Osteoblast (primary cell): ENCODE data around the gene ADCY5. TPM values are rescaled to one million over a fixed set of nuclear protein-coding genes. Genes with fewer than 3 reads are reported as not detected.

Source experiments
- DNase-seq: peaks from one replicate; pipeline ENCODE4 v3.0.0; 2011; ENCODE audit warnings: low spot score, mixed read lengths; ENCODE audit not compliant: insufficient read length; ENCODE audit errors: missing footprints
- H2AFZ ChIP-seq: 2 replicates; pipeline ENCODE4 v1.6.0; 2011; ENCODE audit warnings: mild to moderate bottlenecking, low read length
- H3K27ac ChIP-seq: 2 replicates; pipeline ENCODE4 v1.5.1; 2011; ENCODE audit warnings: mild to moderate bottlenecking, low read depth, low read length, moderate library complexity
- H3K27me3 ChIP-seq: 2 replicates; pipeline ENCODE4 v1.6.0; 2012; ENCODE audit warnings: mild to moderate bottlenecking, control low read depth, inconsistent platforms, low read length, moderate library complexity; ENCODE audit not compliant: insufficient read depth
- H3K36me3 ChIP-seq: 2 replicates; pipeline ENCODE4 v1.5.1; 2011; ENCODE audit warnings: mild to moderate bottlenecking, low read length, control low read depth, moderate library complexity; ENCODE audit not compliant: insufficient read depth
- H3K4me1 ChIP-seq: 2 replicates; pipeline ENCODE4 v1.5.1; 2011; ENCODE audit warnings: mild to moderate bottlenecking, low read length, control low read depth, moderate library complexity; ENCODE audit not compliant: insufficient read depth
- H3K4me2 ChIP-seq: 2 replicates; pipeline ENCODE4 v1.6.0; 2011; ENCODE audit warnings: mild to moderate bottlenecking, low read length; ENCODE audit not compliant: insufficient read depth
- H3K4me3 ChIP-seq: fragments of 200-600 bp; sonication (generic); 3 replicates; pipeline ENCODE4 v1.5.1; 2012; ENCODE audit warnings: mild to moderate bottlenecking, low read length, inconsistent platforms; ENCODE audit not compliant: insufficient read depth
- H3K79me2 ChIP-seq: 2 replicates; pipeline ENCODE4 v1.6.0; 2012; ENCODE audit warnings: mild to moderate bottlenecking, low read length, control low read depth, inconsistent platforms; ENCODE audit not compliant: insufficient read depth
- H3K9me3 ChIP-seq: 2 replicates; pipeline ENCODE4 v1.5.1; 2011; ENCODE audit warnings: low read depth, low read length, control low read depth
- H4K20me1 ChIP-seq: 2 replicates; pipeline ENCODE4 v1.6.0; 2012; ENCODE audit warnings: mild to moderate bottlenecking, low read length, control low read depth; ENCODE audit not compliant: insufficient read depth
- CTCF ChIP-seq: IDR thresholded peaks from 2 replicates; pipeline ENCODE4 v1.5.1; 2011; ENCODE audit warnings: mild to moderate bottlenecking, low read depth, low read length, moderate library complexity; ENCODE audit errors: extremely low read depth
- total RNA-seq: library from RNA; depleted of rRNA; stranded (reverse); fragments of >200 nt; gene quantifications from 2 replicates; pipeline ENCODE4 v1.2.3, GENCODE V29; 2012

ADCY5 gene
- total RNA-seq, 1 donor = 0.72 TPM

- no peak for TF ChIP-seq CTCF
- no peak overlapping the region for H3K4me3 ChIP-seq
- no peak overlapping the region for H2AFZ ChIP-seq
- H3K36me3 ChIP-seq = no peaks in the 10 kb centered on the region
- H3K27me3 ChIP-seq = peaks cover 27% of the 10 kb centered on the region
- H3K4me2 ChIP-seq = no peak overlapping the region
- H3K79me2 ChIP-seq = no peaks in the 10 kb centered on the region
- no peak for DNase-seq
- no peaks in the 10 kb centered on the region for H3K9me3 ChIP-seq
- H4K20me1 ChIP-seq = no peaks in the 10 kb centered on the region
- H3K4me1 ChIP-seq = no peaks in the 10 kb centered on the region
- no peak overlapping the region for H3K27ac ChIP-seq
These were observed 54.4 kb downstream of the ADCY5 start for GRCh38 chr3:123394391-123395020.

- no peak overlapping the region for H3K4me2 ChIP-seq
- no peak overlapping the region for H3K27ac ChIP-seq
- H3K27me3 ChIP-seq = peaks cover 14% of the 10 kb centered on the region
- H3K36me3 ChIP-seq = no peaks in the 10 kb centered on the region
- no peak overlapping the region for H2AFZ ChIP-seq
- no peak for TF ChIP-seq CTCF
- no peaks in the 10 kb centered on the region for H3K4me1 ChIP-seq
- no peaks in the 10 kb centered on the region for H3K9me3 ChIP-seq
- no peak overlapping the region for H3K4me3 ChIP-seq
- no peaks in the 10 kb centered on the region for H4K20me1 ChIP-seq
- DNase-seq = no peak
- H3K79me2 ChIP-seq = no peaks in the 10 kb centered on the region
These were observed 55.8 kb downstream of the ADCY5 start for GRCh38 chr3:123392871-123393620.

DNA sequence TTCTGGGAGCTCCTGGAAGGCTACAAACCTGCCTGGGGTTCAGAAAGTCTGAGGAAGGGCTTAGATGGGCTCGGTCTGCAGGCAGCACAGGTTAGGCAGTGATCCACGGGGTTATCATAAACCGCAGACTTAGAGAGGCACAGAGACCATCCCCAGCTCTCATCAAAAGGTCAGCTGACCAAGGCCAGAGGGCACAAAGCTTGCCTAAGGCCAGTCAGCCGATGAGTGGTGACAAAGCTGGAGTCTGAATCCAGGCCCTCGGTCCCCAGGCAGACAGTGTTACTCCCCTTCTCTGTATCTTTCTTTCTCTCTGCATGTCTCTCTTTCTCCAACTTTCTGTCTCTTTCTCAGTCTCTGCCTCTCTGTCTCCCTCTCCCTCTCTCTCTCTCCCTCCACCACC, 56.5 kb downstream of the ADCY5 start:
- Histone ChIP-seq H3K27ac (no peak overlapping the region), H3K79me2 (no peaks in the 10 kb centered on the region), H3K9me3 (no peaks in the 10 kb centered on the region), H3K36me3 (no peaks in the 10 kb centered on the region), H3K4me1 (no peaks in the 10 kb centered on the region), H2AFZ (no peak overlapping the region), H3K4me3 (no peak overlapping the region), H3K4me2 (no peak overlapping the region), H3K27me3 (peaks cover 7% of the 10 kb centered on the region), H4K20me1 (no peaks in the 10 kb centered on the region)
- no peak for TF ChIP-seq CTCF
- no peak for DNase-seq

GRCh38 chr3:123390865-123391600, 57.9 kb downstream of the ADCY5 start:
- DNase-seq = no peak

More at GRCh38 chr3:123390865-123391600, 57.9 kb downstream of the ADCY5 start:
- Histone ChIP-seq H3K4me1 (no peaks in the 10 kb centered on the region), H4K20me1 (no peaks in the 10 kb centered on the region), H3K36me3 (no peaks in the 10 kb centered on the region), H2AFZ (no peak overlapping the region), H3K4me2 (no peak overlapping the region), H3K4me3 (no peak overlapping the region), H3K79me2 (no peaks in the 10 kb centered on the region), H3K27ac (no peak overlapping the region), H3K9me3 (no peaks in the 10 kb centered on the region), H3K27me3 (peaks cover 3% of the 10 kb centered on the region)
- no peak for TF ChIP-seq CTCF
